ENCODE results near the gene JPH4. TPM values are rescaled to one million over a fixed set of nuclear protein-coding genes. Genes with fewer than 3 reads are reported as not detected.
"Not testable (repeated sequence)": the region's sequence is repeated elsewhere in the genome, so short reads cannot be mapped to it uniquely, and the experiment has no call there.

The JPH4 gene
- total RNA-seq, 1 donor from 2014 or later = 0.19 TPM

GRCh38 chr14:23601845-23602180, 23.2 kb upstream of the JPH4 start:
- no peak overlapping the region for H3K4me3 ChIP-seq
- H3K27ac ChIP-seq (replicated peaks) = no peak overlapping the region
- H3K9me3 ChIP-seq (replicated peaks) = peaks cover 11% of the 10 kb centered on the region
- DNase-seq = no peak
- peaks cover 18% of the 10 kb centered on the region for H3K4me1 ChIP-seq
- intact Hi-C loops (cut with micrococcal nuclease) = no loop called here
- H3K36me3 ChIP-seq = no peaks in the 10 kb centered on the region
- H3K27me3 ChIP-seq (ENCODE audit: low read depth) = peaks cover 3% of the 10 kb centered on the region
- TF ChIP-seq, protein P1, sequence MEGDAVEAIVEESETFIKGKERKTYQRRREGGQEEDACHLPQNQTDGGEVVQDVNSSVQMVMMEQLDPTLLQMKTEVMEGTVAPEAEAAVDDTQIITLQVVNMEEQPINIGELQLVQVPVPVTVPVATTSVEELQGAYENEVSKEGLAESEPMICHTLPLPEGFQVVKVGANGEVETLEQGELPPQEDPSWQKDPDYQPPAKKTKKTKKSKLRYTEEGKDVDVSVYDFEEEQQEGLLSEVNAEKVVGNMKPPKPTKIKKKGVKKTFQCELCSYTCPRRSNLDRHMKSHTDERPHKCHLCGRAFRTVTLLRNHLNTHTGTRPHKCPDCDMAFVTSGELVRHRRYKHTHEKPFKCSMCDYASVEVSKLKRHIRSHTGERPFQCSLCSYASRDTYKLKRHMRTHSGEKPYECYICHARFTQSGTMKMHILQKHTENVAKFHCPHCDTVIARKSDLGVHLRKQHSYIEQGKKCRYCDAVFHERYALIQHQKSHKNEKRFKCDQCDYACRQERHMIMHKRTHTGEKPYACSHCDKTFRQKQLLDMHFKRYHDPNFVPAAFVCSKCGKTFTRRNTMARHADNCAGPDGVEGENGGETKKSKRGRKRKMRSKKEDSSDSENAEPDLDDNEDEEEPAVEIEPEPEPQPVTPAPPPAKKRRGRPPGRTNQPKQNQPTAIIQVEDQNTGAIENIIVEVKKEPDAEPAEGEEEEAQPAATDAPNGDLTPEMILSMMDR (IDR thresholded peaks at IDR 0.05; ENCODE audit: borderline replicate concordance) = no peak

DNA sequence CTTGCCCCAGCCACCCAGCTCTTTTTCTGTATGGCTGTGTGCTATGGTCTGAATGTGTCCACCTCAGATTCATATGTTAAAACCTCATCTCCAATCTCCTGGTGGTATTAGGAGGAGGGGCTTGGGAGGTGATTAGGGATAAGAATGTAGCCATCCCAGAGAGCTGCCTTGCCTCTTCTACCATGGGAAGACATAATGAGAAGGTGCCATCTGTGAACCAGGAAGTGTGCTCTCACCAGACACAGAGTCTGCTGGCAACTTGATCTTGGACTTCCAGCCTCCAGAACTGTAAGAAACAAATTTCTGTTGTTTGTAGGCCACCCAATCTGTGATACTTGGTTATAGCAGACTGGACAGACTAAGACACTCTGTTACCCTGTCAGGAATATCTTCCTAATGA, 22.8 kb upstream of the JPH4 start:
- Histone ChIP-seq H3K36me3 (no peaks in the 10 kb centered on the region), H3K4me3 (no peak overlapping the region), H3K27ac (replicated peaks) (no peak overlapping the region), H3K27me3 (ENCODE audit: low read depth) (no peaks in the 10 kb centered on the region), H3K4me1 (peaks cover 18% of the 10 kb centered on the region), H3K9me3 (replicated peaks) (peaks cover 11% of the 10 kb centered on the region)
- TF ChIP-seq, protein P1 (IDR thresholded peaks at IDR 0.05; ENCODE audit: borderline replicate concordance) = no peak
- DNase-seq = no peak
- intact Hi-C loops (cut with micrococcal nuclease) = no loop called here

DNA sequence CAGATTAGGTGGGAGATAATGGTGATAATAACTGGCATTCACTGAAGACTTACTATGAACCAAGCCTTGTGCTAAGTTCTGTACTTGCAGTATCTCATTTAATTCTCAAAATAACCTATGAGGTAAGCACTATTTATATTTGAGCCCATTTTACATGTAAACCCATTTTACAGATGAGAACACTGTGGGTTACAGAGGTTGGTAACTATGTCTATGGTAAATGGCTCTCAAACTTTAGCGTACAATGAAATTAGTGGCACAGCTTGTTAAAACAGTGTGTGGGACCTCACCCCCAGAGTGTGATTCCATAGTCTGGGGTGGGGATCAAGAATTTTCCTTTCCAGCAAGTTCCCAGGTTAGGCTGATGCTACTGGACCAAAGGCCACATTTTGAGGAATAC, 22.2 kb upstream of the JPH4 start:
- intact Hi-C loops (cut with micrococcal nuclease) = no loop called here
- no peaks in the 10 kb centered on the region for H3K36me3 ChIP-seq
- peaks cover 15% of the 10 kb centered on the region for H3K4me1 ChIP-seq
- no peak overlapping the region for H3K4me3 ChIP-seq
- peaks cover 11% of the 10 kb centered on the region for H3K9me3 ChIP-seq (replicated peaks)
- H3K27ac ChIP-seq (replicated peaks) = no peak overlapping the region
- H3K27me3 ChIP-seq (ENCODE audit: low read depth) = no peaks in the 10 kb centered on the region
- TF ChIP-seq, protein P1 (IDR thresholded peaks at IDR 0.05; ENCODE audit: borderline replicate concordance) = no peak
- no peak for DNase-seq

GRCh38 chr14:23600322-23600707, 21.7 kb upstream of the JPH4 start:
- Histone ChIP-seq H3K27me3 (ENCODE audit: low read depth) (no peaks in the 10 kb centered on the region), H3K36me3 (no peaks in the 10 kb centered on the region), H3K9me3 (replicated peaks) (peaks cover 11% of the 10 kb centered on the region), H3K4me3 (no peak overlapping the region), H3K27ac (replicated peaks) (no peak overlapping the region), H3K4me1 (peaks cover 14% of the 10 kb centered on the region)
- no peak for DNase-seq
- intact Hi-C loops (cut with micrococcal nuclease) = no loop called here
- TF ChIP-seq, protein P1 (IDR thresholded peaks at IDR 0.05; ENCODE audit: borderline replicate concordance) = no peak

DNA sequence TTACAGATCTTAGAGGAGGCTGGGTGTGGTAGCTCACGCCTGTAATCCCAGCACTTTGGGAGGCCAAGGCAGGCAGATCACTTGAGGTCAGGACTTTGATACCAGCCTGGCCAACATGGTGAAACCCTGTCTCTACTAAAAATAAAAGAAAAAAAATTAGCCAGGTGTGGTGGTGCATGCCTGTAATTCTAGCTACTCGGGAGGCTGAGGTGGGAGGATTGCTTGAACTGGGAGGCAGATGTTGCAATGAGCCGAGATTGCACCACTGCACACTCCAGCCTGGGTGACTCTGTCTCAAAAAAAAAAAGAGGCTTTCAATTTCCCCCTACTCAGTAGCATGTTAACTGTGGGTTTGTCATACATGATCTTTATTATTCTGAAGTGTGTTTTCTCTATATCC, 15.6 kb upstream of the JPH4 start:
- H3K4me3 ChIP-seq; H3K4me1 ChIP-seq; H3K27me3 ChIP-seq (ENCODE audit: low read depth); H3K9me3 ChIP-seq (replicated peaks); H3K27ac ChIP-seq (replicated peaks); DNase-seq; intact Hi-C loops (cut with micrococcal nuclease); H3K36me3 ChIP-seq: not testable (repeated sequence)

DNA sequence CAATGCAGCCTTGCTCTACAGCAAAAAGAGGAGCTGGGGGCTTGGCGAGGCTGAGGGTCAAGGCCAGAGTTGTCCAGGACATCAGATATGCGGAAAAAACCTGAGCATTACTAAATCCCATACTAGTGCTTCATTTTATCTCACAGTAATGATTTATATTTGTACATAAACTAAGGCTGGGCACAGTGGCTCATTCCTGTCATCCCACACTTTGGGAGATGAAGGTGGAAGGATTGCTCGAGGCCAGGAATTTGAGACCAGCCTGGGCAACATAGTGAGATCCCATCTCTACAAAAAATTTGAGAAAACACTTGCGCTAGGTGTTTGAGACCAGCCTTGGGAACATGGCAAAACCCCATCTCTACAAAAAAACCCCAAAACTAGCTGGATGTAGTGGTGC, 11.6 kb upstream of the JPH4 start:
- TF ChIP-seq, protein P1 (IDR thresholded peaks at IDR 0.05; ENCODE audit: borderline replicate concordance) = no peak
- peaks cover 6% of the 10 kb centered on the region for H3K4me1 ChIP-seq
- no peak for DNase-seq
- H3K27ac ChIP-seq (replicated peaks) = no peak overlapping the region
- peaks cover 16% of the 10 kb centered on the region for H3K27me3 ChIP-seq (ENCODE audit: low read depth)
- H3K36me3 ChIP-seq = no peaks in the 10 kb centered on the region
- no peaks in the 10 kb centered on the region for H3K9me3 ChIP-seq (replicated peaks)
- H3K4me3 ChIP-seq = no peak overlapping the region
- intact Hi-C loops (cut with micrococcal nuclease) = no loop called here
